T-helper 2 cell (primary cell): ENCODE measurements around the gene ATXN8OS.
"Not testable (repeated sequence)": the region's sequence is repeated elsewhere in the genome, so short reads cannot be mapped to it uniquely, and the experiment has no call there.

Experiments
- DNase-seq, 5 experiments: peaks; one replicate each; pipeline versions ENCODE4 v3.0.0 to v3.0.0-alpha.2; 2012 to 2022
- total RNA-seq, 2 donors: gene quantifications; one replicate each; lab custom pipeline; 2026; lab: John Stamatoyannopoulos, UW

Gene ATXN8OS
- total RNA-seq, result 0 to 0.07 reads per million in 2 donors

GRCh38 chr13:70107498-70108281 is at the start of gene ATXN8OS:
Gene ATXN8OS (plus strand): TSS chr13:70107826.
- no peak for DNase-seq

- DNase-seq, result no peak
Measured at GRCh38 chr13:70080012-70080411, 27.6 kb upstream of the ATXN8OS start.

GRCh38 chr13:70087247-70087646 is 20.4 kb upstream of the ATXN8OS start:
- DNase-seq, result no peak

GRCh38 chr13:70088926-70089325 is 18.7 kb upstream of the ATXN8OS start:
- DNase-seq, result no peak

GRCh38 chr13:70090036-70090723 is 17.4 kb upstream of the ATXN8OS start:
- DNase-seq, result no peak

GRCh38 chr13:70098669-70099068 is 9.0 kb upstream of the ATXN8OS start:
- DNase-seq, result no peak

DNA sequence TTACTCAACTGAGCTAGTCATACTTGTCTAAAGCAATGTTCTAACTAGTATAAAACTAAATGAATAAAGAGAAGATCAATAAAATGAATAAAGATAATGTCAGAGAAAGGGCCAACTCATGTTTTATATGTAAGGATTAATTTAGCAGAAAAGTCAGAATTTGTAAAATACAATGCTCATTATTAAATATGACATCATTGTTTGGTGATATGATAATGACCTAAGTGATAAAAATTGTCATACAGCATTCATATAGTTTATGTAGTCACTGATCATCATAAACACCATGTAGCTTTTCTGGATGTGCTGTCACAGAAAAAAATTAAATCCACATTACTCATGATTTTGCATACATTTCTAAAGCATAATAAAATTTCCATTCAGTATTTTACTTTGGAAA is 3.1 kb upstream of the ATXN8OS start:
- DNase-seq, result no peak

DNA sequence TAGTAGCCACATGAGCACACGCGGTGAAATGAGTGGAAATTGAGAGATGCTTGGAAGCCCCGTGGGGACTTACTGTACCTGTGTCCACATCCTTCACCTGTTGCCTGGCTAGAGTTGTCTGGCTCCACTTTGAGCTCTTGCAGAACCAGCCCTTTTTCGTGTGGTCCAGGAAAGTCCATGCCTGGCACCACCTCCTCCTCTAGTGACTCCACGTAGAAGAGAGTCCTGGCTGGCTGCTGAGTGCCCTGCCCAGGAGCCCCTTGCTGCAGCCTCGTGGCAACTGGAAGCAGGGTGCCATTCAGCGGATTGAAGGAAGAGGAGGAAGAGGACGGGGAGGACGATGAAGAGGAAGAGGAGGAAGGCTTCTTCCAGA is 515 bp upstream of the ATXN8OS start:
- no peak for DNase-seq

GRCh38 chr13:70108356-70109105 is 905 bp downstream of the ATXN8OS start, which contains the start of gene KLHL1:
Gene KLHL1 (minus strand): TSS chr13:70108452. CDS start chr13:70107699, 753 bp downstream.
- no peak for DNase-seq

- DNase-seq, result no peak
Measured at GRCh38 chr13:70117338-70117905, 9.8 kb downstream of the ATXN8OS start.

DNA sequence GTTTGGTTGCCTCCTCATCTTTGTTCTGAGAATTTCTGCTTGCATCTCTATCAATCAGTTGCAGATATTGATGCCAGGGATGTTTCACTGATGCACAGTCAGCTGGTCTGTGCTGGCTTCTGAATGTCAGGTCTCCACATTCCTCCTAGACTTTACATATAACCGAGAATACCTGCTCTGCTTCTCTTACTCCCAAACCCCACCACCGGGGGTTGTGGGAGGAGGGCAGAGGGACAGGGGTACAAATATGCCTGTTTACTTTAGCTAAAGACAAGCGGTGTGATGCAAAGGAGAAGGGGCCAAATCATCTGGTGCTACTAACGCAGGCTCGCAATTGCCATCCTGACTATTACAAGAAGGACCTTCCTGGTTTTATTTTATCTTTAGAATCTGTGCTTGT is 18.1 kb downstream of the ATXN8OS start:
- DNase-seq, result no peak

GRCh38 chr13:70128098-70128497 is 20.5 kb downstream of the ATXN8OS start:
- DNase-seq, result no peak

DNA sequence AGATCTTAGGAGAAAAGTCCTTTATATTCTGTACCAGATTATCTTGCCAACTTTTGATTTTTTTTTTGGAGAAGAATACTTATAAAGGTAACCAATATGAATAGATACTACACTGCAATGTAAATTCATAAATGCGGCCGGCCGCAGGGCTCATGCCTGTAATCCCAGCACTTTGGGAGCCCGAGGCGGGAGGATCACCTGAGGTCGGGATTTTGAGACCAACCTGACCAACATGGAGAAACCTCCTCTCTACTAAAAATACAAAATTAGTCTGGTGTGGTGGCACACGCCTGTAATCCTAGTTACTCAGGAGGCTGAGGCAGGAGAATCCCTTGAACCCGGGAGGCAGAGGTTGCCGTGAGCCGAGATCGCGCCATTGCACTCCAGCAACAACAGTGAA is 35.0 kb downstream of the ATXN8OS start:
- DNase-seq, result not testable (repeated sequence)

GRCh38 chr13:70162141-70162540 is 54.5 kb downstream of the ATXN8OS start:
- no peak for DNase-seq

DNA sequence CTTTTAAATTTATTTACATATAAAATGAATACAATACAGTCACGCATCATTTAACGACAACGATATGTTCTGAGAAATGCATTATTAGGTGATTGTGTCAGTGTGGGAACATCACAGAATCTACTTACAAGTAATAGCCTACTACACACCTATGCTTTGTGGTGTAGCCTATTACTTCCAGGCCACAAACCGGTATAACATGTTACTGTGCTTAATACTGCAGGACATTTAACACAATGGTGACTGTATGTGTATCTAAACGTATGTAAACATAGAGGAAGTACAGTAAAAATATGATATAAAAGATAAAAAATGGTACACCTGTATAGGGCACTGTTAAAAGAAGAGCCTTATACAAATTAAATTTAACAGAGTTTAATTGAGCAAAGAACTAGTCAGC is 63.1 kb downstream of the ATXN8OS start:
- no peak for DNase-seq

DNA sequence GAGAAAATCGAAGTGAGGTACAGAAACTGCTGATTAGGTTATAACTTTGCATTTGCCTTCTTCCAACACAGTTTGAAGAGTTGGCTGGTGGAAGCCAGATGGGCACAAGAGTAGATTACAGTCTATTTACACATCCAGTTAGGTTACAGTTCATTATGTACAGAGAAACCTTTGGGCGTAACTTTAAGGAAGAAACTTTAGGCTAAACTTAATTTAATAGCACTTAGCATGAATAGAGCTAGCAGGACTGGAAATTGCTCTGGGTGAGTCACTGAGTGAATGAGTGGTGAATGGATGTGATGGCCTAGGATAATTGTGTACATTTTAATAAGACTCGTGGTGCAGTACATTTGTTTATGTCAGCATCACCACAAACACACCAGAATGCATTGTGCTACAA is 63.5 kb downstream of the ATXN8OS start:
- DNase-seq, result no peak

DNA sequence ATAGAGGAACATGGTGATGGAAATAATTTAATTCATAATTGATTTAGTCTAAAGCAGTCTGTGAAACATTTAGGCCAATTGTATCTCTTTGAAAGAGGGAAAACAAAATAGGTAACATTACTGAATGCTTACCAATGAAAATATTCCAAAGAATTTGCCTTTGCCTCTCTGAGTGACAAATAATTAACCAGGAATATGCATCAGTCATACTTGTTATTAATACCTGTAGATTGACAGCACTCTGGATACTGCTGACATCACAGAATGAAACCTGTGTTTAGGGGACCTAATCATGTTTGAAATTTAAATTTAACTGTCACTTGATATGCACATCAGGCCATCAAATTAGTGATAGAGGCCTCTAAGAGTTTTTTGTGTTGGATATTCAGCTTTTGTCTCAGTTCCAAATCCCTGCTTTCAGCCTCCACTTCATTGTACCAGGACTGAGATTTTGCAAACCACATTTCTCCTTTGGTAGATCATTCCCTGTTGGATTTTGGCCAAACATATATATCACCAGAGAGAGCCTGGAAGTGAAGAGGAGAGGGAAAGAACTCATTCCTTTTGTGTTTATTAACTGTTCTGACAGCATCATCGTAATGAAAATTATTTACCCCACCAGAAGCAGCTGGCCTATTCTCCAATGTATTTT is 65.4 kb downstream of the ATXN8OS start:
- DNase-seq, result no peak

DNA sequence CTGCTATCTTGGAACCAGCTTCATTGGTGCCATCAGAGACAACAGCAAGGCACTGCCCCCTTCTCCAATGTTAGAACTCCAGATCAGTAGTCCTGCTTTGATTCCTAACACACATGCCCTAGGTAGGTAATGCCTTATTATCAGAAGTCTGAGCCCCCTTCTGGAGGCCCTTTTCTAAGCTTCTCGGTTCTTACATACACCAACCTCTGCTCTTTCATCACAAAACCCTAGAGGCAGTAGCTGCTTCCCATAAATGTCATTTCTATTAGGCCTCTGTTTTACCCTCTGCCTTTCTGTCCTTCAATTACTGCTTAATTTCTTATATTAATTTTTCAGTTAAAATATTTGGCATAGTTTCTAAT is 66.0 kb downstream of the ATXN8OS start:
- no peak for DNase-seq

DNA sequence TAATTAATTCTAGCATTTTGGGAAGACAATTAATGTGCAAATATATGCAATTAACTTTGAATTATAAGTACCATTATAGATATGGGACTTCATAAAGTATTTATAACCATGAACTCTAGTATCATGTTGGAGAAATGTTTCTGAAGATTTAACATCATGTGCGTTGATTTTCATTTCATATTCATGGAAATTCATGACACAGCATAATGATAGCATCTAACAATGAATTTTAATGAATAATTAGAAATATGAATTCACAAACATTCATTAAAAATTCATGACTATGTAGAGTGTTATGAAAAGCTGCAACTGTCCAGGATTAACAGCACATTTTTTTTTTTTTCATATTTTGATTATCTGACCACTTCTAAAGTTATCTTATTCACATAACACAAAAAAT is 70.7 kb downstream of the ATXN8OS start:
- no peak for DNase-seq
